22Rv1 (cell line): Measurements from ENCODE around the gene RHBDL3.

Experiments
- H3K27ac ChIP-seq: fragments of 450-650 bp; 2 replicates; pipeline ENCODE4 v1.5.1; 2017
- CTCF ChIP-seq: fragments of 450-650 bp; IDR thresholded peaks from 2 replicates; pipeline ENCODE4 v1.5.1; 2017; ENCODE audit warnings: mild to moderate bottlenecking
- ZFX ChIP-seq: fragments of 450-650 bp; IDR thresholded peaks from 2 replicates; pipeline ENCODE4 v1.6.1; 2017; ENCODE audit warnings: antibody characterized with exemption, borderline replicate concordance

Gene RHBDL3

GRCh38 chr17:32275060-32276042, 9.7 kb downstream of the RHBDL3 start:
- TF ChIP-seq ZFX (no peak), CTCF (no peak)
- no peak overlapping the region for H3K27ac ChIP-seq

- TF ChIP-seq ZFX (no peak), CTCF (no peak)
- H3K27ac ChIP-seq = no peak overlapping the region
Measured at GRCh38 chr17:32276171-32276601, 10.6 kb downstream of the RHBDL3 start.

DNA sequence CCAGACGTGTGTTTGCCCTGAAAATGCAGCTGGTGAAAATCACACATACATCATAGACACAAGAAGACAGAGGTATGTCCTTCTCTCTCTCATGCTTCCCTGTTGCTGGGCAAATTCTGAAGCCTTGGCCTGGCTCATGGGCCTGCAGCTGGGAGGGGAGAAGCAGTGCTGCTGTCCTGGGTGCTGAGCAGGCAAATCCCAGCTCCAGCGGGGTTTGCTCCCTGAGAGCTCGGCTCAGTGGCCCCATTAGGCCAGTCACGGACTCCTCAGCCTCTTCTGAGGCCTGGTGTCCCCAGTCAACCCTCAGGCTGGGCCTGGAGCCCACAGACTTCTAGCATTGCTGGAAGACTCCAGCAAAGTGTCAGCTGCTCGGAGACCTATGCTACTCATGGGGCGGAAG, 11.7 kb downstream of the RHBDL3 start:
- TF ChIP-seq CTCF = no peak
- no peak for TF ChIP-seq ZFX
- no peak overlapping the region for H3K27ac ChIP-seq

DNA sequence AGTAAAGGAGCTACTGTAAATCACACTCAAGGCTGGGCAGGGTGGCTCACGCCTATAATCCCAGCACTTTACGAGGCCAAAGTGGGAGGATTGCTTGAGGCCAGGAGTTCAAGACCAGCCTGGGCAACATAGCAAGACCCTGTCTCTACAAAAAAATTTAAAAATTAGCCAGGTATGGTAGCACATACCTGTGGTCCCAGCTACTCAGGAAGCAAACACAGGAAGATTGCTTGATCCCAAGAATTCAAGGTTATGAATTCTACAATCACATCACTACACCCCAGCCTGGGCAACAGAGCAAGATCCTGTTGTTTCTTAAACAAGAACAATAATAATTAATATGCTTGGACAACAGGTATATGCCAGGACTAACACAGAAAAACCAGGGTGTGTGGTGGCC, 13.2 kb downstream of the RHBDL3 start:
- TF ChIP-seq CTCF = no peak
- no peak for TF ChIP-seq ZFX
- H3K27ac ChIP-seq = no peak overlapping the region

DNA sequence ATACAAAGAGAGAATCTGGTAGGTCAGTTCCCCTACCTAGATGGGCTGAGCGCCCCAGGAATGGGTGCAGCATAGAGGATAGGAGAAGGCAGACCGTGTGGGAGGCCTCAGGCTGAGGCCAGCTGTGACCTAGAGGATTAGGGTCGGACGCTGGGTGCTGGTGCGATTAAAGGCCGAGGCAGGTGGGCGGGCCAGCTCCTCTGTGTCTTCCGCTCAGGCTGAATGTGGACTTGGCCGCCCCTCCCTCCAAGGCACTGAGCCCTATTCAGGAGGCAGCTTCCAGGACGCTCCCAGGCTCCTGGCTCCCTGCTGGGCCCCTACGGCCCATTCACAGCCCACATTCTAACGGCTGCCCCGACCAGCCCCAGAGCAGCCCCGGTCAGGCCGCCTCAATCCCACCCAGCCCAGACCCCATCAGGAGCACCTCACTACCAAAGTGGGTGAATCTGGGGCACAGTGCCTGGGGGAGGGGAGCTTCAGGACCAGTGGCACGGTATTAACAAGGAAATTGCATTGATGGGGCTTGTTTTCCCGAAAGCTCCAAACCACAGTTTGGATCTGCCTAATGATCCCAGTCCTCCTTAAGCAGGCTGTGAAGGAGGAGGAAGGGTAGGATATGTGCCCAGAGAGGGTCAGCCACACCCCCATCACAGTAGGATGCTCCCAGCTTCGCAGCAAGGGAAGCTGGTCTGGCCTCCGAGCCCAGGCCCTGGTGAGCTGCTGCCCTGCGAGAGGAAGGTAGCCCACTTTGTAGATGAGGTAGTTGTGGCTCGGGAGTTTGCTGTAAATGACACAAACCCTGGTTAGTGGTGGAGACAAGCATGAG, 14.5 kb downstream of the RHBDL3 start:
- TF ChIP-seq CTCF (no peak), ZFX (no peak)

DNA sequence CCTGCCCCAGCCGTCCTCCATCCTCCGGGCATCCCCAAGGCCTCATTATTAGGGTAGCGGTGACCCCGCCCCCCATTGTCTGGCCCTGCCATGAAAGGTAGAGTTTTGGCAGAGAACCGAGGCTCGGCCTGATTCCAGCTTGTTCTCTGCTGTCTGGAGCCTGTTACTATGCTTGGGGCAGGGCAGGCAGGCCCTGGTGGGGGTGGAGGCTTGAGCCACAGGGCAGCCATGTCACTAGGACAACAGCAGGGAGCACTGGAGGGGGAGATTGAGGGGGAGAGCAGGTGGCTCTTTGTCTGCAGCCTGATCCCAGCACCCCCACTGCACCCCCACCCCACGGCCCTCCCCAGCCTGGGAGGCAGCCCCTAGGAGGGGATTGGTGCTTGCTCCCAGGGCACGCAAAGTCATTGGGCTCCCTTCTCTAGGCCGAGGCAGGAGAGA, 15.4 kb downstream of the RHBDL3 start:
- no peak overlapping the region for H3K27ac ChIP-seq
- TF ChIP-seq ZFX (no peak), CTCF (no peak)

More for the DNA sequence above, 14.5 kb downstream of the RHBDL3 start:
- H3K27ac ChIP-seq = no peak overlapping the region
